8988T (cell line): ENCODE measurements around the gene ADD1.

ENCODE experiments used
- DNase-seq: peaks from one replicate; pipeline ENCODE4 v3.0.0; 2011

Gene ADD1

GRCh38 chr4:2822461-2823300 lies 21.0 kb upstream of the ADD1 start:
- no peak for DNase-seq

GRCh38 chr4:2823301-2823670 lies 20.4 kb upstream of the ADD1 start:
- no peak for DNase-seq

- no peak for DNase-seq
Measured at GRCh38 chr4:2823671-2824328, 19.8 kb upstream of the ADD1 start.

GRCh38 chr4:2824329-2824835 lies 19.3 kb upstream of the ADD1 start:
- DNase-seq: no peak

- DNase-seq: peak; percentile 14
Measured at GRCh38 chr4:2824836-2825381, 18.7 kb upstream of the ADD1 start.

GRCh38 chr4:2825740-2826139 lies 17.9 kb upstream of the ADD1 start:
- DNase-seq: no peak

DNA sequence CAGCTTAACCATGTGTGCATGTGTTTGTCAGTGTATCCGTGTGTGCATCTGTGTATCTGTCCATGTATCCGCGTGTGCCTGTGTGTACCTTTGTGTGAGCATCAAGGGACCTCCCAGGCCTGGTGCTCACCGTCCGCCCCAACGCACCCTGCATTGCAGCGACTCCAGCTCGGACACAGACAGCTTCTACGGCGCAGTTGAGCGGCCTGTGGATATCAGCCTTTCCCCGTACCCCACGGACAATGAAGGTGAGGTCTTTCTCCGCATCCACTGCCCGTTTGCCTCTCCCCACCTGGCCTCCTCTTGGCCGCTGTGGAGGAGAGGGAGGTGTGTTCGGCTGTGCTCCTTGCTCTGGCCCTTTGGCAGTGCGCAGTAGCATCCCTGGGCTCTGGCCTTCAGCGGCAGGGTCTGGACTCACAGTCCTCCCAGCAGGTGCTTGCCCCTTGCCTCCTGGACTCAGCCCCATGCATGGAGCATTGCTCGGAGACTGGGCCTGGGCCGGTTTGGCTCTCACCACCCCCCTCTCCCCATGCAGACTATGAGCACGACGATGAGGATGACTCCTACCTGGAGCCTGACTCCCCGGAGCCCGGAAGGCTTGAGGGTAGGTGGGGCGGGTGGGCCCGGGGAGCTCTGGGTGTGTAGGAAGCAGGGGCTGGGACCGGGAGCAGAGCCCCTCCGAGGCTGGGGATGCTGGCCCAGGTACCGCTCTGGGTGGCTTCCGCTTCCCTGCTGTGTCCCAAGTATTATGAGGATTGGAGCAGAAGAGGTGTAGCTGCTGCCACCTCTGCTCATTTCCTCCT lies 16.4 kb upstream of the ADD1 start:
- DNase-seq: no peak

DNA sequence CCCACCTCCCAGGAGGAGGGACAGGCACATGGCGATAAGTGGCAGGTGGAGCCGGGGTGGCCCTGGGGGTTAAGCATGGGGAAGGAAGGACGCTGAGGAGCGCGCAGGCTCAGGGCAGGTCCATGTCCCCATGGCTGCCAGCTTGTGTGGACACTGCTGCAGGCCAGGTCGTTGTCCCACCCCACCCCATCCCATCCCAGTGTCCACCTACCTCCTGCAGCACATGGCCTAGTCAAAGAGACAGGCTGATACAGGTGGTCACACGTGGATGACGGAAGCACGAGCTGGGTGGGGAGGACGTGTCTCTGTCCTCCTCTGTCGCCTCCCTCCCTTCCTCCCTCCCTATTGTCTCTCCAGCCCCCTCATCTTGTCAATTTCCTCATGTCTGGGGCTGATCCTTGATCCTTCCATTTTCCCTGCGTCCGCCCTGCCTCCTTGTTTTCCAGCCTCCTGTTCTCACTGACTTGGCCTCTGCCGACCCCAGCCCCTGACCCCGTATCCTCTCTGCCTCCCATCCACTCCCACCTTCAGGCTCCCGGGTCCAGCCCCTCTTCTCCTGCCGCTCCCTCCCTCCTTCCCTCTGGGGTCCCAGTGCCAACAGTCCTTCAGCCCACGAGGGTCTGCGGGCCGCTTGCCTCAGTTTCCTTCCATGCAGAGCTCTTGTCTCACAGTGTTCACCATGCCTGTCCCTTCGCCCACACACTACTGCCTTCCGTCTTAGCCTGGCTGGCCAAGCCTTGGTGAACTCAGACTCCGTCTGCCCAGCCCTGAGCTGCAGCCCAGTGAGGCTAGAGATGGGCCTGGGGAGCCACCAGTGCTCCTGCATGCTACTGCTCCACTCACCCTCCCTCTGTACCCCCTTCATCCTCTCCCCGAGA lies 15.5 kb upstream of the ADD1 start:
- no peak for DNase-seq

DNA sequence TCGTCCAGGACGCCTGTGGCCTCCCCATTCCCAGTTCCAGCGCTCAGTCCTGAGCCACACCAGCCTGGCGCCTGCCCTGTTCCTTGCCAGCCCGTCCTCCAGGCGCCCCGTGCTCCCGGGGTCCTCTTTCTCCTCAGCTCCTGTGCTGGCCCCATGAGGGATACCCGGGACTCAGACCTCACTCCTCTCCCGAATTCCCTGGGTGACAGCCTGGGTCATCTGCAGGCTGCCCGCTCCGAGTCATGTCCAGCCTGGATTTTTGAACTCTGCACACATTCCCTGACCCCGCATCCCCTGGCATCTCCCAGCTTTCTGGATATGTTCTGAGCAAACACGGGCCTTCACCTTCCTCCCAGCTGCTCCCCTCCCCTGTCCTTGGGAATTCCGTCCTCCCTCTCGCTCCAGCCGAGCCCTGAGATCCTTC lies 14.9 kb upstream of the ADD1 start:
- no peak for DNase-seq

GRCh38 chr4:2829321-2829932 lies 14.2 kb upstream of the ADD1 start:
- no peak for DNase-seq

DNA sequence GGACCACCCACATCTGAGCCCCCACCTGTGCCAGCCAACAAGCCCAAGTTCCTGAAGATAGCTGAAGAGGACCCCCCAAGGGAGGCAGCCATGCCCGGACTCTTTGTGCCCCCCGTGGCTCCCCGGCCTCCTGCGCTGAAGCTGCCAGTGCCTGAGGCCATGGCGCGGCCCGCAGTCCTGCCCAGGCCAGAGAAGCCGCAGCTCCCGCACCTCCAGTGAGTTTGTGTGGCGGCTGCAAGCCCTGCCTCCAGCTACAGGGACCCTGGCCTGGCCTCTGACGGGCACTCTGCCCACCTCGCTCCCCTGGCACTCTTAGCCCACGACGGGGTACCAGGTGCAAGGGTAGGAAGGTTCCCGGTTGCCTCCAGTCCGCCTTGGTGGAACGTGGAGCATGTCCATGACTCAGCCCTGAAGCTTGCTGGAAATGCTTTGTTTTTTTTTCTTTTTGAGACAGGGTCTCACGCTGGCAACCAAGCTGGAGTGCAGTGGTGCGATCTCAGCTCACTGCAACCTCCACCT lies 13.7 kb upstream of the ADD1 start:
- no peak for DNase-seq

DNA sequence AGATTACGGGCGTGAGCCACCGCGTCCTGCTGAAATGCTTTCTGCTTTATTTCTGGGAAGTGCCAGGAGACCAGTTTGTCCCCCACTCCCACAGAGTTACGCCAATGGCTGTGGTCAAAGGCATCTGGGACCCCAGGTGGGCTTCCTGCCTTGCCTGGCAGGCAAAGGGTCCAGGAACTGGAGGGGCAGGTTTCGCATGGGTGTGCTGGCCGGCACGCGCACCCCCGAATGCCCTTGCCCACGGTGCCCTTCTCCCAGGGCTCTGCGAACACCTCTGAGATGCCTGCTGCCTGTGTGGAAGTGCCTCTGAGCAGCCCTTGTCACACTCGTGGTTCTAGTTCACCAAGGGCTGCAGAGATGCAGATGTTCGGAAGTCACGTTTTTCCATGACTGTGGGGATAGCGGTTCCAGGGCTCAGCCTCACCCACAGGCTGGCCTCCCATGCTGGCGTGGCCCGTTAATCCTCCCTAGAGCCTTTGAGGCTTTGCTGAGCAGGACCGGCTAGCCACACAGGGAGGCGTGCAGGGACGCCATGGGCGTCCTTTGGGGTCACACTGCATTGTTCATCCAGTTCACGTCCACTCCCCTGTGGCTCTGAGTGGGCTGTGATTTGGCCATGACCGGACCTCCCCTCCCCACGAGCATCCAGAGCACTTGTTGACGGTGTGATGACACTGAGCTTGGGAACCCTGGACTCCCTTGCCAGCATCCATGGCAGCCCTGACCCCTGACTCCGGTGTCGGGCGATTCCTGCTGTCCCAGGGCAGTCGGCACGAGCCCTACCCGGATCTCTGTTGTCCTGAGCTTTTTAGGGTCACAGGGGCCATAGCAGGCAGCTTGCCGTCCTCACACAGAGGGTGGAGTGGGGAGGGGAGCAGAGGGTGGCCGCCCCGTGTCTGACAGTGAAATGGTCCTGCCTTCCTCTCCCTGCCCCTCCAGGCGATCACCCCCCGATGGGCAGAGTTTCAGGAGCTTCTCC lies 12.7 kb upstream of the ADD1 start:
- DNase-seq: no peak

DNA sequence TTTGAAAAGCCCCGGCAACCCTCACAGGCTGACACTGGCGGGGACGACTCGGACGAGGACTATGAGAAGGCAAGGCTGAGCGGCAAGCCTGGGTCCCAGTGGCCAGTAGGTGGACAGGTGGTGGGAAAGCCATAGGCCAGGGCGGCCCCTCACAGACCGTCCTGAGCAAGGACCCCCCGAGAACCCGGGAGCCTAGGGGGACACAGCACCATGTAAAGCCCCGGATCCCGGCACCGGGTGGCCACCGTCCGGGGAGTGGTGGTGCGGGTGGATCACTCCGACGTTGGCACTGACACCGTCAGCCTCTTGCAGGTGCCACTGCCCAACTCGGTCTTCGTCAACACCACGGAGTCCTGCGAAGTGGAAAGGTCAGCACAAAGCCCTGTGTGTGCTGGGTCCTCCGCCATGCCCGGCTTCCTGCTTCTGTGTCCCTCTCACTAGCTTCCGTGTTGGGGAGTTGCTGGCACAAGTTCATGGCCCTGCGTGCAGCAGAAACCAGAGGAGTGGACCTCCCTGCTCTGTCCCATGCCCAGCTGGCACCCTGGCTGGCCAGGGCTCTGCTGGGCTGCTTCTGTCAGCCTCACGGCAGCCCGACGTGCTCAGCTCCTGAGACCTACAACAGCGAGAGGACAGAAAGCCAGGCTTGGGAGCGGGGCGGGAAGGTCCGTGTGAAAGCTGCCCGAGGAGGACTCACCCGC lies 11.9 kb upstream of the ADD1 start:
- DNase-seq: no peak

DNA sequence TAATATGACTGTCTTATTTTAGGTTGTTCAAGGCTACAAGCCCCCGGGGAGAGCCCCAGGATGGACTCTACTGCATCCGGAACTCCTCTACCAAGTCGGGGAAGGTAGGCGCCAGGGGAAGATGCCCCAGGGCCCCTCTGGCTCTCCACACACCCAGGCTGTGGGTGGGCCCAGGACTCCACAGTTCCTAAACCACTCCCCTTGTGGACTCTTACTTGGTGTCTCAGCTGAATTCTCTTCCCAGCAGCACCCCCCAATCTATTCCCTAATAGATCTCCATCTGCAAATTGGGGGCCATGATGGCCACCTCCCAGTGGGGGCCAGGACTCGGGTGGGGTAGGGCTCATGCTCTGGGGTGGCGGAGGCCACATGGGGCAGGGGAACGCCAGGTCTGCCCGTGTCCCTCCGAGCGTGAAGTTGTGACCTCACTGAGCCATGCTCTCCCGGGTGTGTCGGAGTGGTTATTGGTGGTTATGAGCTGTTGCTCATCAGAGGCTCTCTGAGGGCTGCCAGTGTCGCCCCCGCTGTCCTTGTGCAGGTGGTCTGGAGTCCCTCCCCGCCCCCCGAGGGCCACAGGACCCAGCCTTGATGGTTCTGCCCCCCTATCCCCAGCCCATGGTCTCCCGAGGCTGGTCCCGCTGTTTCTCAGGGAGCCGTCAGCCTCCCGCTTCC lies 11.2 kb upstream of the ADD1 start:
- DNase-seq: no peak

DNA sequence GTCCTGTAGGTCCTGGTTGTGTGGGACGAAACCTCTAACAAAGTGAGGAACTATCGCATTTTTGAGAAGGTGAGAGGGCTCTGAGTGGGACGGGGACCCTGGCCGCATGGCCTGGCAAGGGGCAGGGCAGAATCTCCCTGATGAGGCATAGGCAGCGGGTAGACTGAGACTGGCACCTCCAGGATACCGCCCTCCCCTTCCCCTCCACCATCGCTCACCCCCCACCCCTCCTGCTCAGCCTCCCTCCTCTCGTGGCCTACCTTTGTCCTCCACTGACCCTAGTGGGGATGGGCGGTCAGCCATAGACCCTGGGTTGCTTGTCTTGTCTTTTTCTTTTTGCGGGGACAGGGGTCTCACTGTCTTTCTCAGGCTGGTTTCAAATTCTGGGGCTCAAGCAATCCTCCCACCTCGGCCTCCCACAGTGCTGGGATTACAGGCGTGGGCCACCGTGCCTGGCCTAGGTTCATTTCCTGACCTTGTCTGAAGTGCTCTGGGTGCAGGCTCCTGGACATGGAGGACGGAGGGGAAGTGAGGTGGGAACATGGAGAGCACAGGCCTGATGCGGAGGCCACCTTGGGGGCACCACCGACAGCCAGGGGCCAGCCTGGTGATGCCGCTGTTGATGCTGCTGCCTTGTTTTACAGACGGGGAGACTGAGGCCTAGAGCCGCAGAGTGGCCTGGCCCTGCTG lies 10.5 kb upstream of the ADD1 start:
- no peak for DNase-seq

- DNase-seq: peak; percentile 9
Measured at GRCh38 chr4:2833671-2834000, 10.0 kb upstream of the ADD1 start.

- DNase-seq: no peak
Measured at GRCh38 chr4:2834001-2834921, 9.4 kb upstream of the ADD1 start.
